Endometrial microvascular endothelial cells (primary cell): ENCODE results near the gene BMP7. TPM values are rescaled to one million over a fixed set of nuclear protein-coding genes. Genes with fewer than 3 reads are reported as not detected.
"Not testable (repeated sequence)": the region's sequence is repeated elsewhere in the genome, so short reads cannot be mapped to it uniquely, and the experiment has no call there.

ENCODE experiments used
- in situ Hi-C: cut with HindIII; loops from 2 replicates; pipeline ENCODE4 v1.10.0; 2017; ENCODE audit warnings: low sequenced_read_pairs, low pct_unique_long_range_greater_than_20kb; ENCODE audit errors: inconsistent ontology term
- total RNA-seq: library from RNA; depleted of rRNA; stranded (reverse); fragments of >200 nt; gene quantifications from one replicate; pipeline ENCODE4 v1.2.3, GENCODE V29; 2015; ENCODE audit errors: inconsistent ontology term

The BMP7 gene
- total RNA-seq, 1 donor from 2014 or later, result not detected

DNA sequence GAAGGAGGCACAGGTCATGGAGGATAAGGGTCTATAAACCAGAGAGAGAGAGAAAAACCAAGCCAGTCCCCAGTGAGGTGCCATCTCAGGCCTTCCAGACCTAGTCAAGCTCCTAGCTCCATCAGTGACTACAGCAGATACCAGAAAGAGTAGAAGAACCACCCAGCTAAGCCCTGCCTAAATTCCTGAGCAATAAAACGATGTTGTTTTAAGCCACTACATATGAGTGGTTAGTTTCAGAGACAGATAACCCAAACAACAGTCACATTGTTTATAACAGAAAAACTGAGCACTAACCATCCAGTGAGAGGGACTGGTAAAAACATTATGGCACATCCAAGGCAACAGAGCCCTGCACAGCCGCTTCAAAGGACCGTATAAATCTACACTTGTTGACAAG lies 59.2 kb downstream of the BMP7 start:
- in situ Hi-C loops, result no loop called here

DNA sequence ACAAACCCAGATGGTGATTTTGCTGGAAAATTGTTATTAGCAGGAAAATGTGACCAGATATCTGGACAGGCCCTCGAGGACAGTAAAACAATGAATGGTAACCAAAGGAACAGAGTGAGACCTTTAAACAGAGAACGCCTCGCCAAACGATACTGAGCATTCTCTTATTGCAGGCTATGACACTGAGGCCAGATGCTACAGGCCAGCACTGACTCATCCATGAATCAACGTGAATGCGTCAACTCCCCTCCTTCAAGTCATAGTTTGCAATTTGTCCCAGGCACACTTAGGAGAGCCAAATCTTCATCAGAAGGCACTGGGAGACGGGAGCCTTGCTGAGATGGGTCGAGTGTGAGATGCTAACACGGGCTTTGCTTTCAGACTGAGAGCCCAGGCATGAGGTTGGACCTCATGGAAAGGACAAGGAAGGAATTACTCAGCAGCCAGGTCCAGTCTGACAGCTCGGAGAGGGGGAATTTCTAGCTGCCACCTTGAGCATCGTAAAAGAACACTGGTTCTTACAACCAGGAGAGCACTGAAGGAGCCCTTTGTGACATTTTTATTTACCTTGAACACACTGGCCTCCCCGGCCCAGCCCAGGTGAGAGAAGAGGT lies 60.7 kb downstream of the BMP7 start:
- in situ Hi-C loops, result no loop called here

DNA sequence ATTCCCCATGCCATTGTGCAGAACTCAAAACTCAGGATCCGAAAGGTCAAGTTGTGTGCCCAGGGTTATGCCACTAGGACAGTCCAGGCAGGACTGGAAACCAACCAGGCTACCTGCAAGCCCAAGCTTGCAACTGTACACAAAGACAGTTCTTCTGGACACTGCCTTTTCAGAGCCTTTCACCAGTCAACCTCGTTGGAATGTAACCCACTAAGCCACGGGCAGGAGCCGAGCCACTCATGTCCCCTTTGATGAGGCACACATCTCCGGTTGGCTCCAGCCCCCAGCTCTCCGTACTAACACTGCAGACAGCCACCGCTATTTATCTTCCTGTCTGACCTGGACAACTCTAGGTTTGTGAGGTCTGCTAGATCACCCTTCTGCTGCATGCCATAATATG lies 62.5 kb downstream of the BMP7 start:
- in situ Hi-C loops, result no loop called here

DNA sequence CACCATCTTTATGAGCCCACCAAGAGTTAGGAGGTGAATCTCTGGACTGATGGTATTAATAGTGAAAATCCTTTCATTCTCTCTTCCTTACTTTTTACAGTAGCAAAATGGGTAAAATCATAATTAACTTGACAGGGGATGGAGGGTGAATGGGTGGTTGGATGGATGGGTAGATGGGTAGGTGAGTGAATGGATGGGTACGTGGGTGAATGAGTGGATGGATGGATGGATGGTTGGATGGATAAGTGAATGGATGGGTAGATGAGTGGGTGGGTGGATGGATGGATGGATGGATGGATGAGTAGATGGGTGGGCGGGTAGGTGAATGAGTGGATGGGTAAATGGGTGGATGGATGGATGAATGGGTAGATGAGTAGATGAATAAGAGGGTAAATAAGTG lies 63.2 kb downstream of the BMP7 start:
- in situ Hi-C loops, result no loop called here

- in situ Hi-C loops, result no loop called here
Observed at GRCh38 chr20:57202309-57202708, 64.1 kb downstream of the BMP7 start.

GRCh38 chr20:57200882-57201695 lies 65.4 kb downstream of the BMP7 start:
- in situ Hi-C loops, result no loop called here

- in situ Hi-C loops, result no loop called here
Observed at GRCh38 chr20:57199656-57200405, 66.6 kb downstream of the BMP7 start.

DNA sequence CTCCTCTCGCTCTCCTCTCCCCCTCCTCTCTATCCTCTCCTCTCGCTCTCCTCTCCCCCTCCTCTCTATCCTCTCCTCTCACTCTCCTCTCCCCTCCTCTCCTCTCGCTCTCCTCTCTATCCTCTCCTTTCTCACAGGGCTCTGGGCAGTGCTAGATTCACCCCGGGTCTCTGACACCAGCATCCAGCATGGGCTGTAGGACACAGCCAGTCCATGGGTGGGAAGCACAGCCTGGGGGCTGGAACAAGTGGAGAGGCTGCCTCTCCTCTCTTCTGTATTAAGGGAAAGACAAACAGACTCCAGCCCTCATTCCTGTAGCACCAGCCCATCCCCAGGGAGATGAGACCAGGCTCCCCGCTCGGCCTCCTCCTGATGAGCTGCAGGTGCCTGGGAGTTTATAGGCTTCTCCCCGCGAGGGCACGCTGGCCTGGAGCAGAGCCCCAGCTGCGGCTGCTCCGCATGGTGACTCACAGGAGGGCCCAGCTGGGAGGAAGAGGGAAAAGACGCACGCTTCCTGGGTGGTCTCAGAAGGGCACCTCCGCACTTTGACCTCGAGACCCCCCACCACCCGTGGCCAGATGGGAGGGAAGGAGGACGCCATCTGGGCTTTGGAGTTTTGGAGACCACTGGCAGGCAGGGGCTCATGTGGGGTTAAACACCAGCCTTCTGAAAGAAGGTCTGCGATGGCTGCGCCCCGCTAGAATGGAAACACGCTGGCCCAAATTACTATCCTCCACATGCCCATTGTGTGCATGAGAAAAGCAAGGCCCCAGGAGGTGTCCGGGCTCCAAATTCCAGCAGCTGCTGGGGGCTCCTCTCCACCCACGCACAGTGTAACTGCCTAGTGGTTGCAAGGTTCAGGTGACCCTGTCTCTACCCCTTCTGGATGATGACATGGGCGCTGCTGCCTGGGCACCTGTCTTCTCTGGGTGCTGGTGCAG lies 68.0 kb downstream of the BMP7 start:
- in situ Hi-C loops, result no loop called here

DNA sequence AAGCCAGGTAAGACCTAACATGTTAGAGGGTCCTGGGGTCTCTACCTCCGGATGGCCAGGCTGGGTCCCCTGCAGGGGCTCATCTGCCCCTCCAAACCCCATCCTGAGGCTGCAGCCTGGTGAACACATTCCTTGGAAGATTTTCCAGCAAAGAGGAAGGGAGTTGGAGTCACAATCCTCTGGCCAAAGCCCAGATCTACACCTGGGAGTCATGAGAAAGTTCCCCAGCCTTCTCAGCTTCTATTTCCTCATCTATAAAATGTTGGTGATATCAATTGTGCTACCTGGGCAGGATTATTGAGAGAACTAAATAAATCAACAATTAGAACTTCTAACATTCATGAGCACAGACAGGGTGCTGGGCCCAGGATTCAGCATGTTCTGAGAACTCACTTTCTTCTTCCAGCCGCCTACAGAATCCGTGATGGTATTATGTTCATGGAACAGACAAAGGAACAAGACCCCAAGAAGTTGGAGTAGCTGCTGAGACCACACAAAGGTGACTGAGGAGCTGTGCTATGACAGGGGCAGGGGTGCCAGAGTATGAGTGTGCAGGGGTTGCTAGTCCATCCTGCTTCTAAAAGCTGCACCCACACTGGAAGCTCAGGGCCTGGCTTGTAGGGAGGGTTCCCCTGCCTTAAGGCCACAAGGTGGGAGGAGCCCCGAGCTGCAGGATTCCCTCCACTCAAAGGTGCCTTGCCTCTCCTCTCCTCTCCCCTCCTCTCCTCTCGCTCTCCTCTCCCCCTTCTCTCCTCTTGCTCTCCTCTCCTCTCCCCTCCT lies 68.9 kb downstream of the BMP7 start:
- in situ Hi-C loops, result no loop called here

DNA sequence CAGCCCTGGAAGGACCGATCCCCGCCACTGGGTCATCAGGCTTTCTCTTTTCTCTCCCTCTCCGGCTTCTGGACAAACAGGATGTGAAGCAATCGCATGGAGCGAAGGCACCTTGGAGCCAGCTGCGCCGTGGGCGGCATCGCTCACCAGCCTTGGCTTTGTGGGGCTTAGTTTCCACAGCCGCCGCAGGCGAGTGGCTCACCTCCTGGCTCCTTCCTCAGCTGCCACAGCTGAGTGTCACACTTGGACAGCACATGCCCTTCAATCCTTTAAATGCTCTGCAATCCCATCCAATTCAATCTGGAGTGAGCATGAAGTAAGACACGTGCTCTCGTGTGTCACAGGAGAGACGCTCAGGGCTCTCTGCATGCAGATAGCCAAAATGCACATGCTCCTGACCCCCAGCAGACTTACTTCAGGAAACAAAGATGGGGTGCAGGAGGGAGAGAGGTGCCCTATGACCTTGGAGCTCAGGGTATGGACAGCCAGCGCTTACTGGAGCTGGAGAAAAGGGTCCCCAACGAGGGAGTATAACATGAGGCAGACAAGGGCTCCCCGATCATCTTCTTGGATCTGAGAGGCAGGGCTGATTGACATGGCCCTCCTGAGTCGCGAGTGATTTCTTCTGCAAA lies 70.9 kb downstream of the BMP7 start:
- in situ Hi-C loops, result no loop called here

DNA sequence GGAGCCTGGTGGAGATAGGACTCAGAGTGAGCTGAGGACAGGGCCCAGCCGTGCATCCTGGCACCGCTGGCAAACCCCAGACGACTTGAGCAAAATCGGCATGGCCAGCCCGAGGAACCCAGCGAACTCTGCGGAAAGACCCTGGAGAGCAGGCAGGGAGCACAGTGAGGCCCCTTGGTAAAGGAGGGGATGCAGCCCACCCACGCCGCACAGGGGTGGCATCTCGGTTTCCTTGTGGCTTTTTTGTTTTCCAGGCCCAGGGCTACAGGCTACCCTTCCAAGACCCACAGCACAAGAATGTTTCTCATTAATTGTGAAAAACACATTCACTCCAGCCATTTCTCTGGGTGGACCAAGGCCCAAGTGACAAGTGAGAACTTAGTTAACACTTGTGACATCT lies 71.4 kb downstream of the BMP7 start:
- in situ Hi-C loops, result no loop called here

DNA sequence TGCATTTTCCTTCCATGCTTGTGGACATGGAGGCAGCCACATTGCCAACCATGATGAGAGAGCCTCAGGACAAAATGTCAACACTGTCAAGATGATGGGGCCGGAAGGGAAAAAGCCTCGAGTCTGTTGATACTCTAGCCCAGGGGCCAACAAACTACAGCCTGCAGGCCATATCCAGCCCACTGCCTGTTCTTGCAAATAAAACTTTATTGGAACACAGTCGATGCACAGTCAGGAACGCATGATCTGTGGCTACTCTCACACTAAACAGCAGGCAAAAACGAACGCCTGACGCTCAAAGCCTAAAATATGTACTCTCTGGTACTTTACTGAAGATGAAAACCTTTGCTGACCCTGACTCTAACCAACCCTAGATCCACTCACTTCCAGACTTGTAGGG lies 72.3 kb downstream of the BMP7 start:
- in situ Hi-C loops, result no loop called here

DNA sequence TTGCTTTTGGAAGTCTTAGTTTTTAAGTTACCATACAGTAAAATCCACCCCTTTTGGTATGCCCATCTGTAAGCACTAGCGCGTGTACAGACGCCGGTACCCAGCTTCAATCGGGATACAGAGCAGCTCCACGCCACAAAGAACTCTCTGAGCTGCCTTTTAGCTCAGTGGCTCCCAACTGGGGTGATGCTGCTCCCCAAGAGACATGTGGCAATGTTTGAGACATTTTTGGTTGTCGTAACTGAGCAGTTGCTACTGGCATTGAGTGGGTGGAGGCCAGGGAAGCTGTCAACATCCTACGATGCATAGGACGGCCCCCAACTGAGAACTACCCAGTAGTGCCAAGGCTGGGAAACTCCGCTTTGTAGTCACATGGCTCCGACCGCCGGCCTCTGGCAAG lies 73.3 kb downstream of the BMP7 start:
- in situ Hi-C loops, result no loop called here

GRCh38 chr20:57192311-57192710 lies 74.1 kb downstream of the BMP7 start:
- in situ Hi-C loops, result no loop called here

GRCh38 chr20:57191265-57191638 lies 75.2 kb downstream of the BMP7 start:
- in situ Hi-C loops, result not testable (repeated sequence)

- in situ Hi-C loops, result no loop called here
Observed at GRCh38 chr20:57190536-57191264, 75.7 kb downstream of the BMP7 start.

- in situ Hi-C loops, result no loop called here
Observed at GRCh38 chr20:57189713-57190112, 76.7 kb downstream of the BMP7 start.
